SU-DHL-6 (cell line): ENCODE data around the gene SLC24A3.

Source experiments
- H2AFZ ChIP-seq: fragments of 200-600 bp; sonication (generic); 2 replicates; pipeline ENCODE4 v1.6.1; 2014; ENCODE audit warnings: low read depth, mild to moderate bottlenecking, moderate library complexity, mixed read lengths, antibody characterized with exemption, low read length; ENCODE audit not compliant: severe bottlenecking
- H3F3A ChIP-seq: fragments of 200-600 bp; shearing (Covaris generic); 2 replicates; pipeline ENCODE4 v1.6.0; 2016; ENCODE audit warnings: antibody characterized with exemption, mild to moderate bottlenecking; ENCODE audit not compliant: insufficient read depth
- H3K27ac ChIP-seq: fragments of 200-600 bp; sonication (generic); 2 replicates; pipeline ENCODE4 v1.5.1; 2016; ENCODE audit warnings: low read depth, mild to moderate bottlenecking, low read length, moderate library complexity, mixed read lengths
- H3K27me3 ChIP-seq: fragments of 200-600 bp; sonication (generic), shearing (Covaris generic); 2 replicates; pipeline ENCODE4 v1.6.0; 2014; ENCODE audit warnings: mild to moderate bottlenecking, low read length
- H3K36me3 ChIP-seq: fragments of 200-600 bp; sonication (generic); 2 replicates; pipeline ENCODE4 v1.6.1; 2014; ENCODE audit warnings: mild to moderate bottlenecking, low read length, mixed read lengths
- H3K4me2 ChIP-seq: fragments of 300-600, 200-600 bp; shearing (Covaris generic), sonication (generic); 2 replicates; pipeline ENCODE4 v1.6.0; 2014; ENCODE audit warnings: low read length, low read depth, mild to moderate bottlenecking; ENCODE audit not compliant: poor library complexity, severe bottlenecking
- H3K4me3 ChIP-seq: fragments of 200-600 bp; sonication (generic); 2 replicates; pipeline ENCODE4 v1.5.1; 2014; ENCODE audit warnings: antibody characterized with exemption, low read length, mild to moderate bottlenecking, mixed read lengths; ENCODE audit not compliant: insufficient read depth, poor library complexity, severe bottlenecking
- H3K79me2 ChIP-seq: fragments of 200-600 bp; sonication (generic); 2 replicates; pipeline ENCODE4 v1.6.1; 2014; ENCODE audit warnings: mild to moderate bottlenecking, low read length, moderate library complexity; ENCODE audit not compliant: insufficient read depth
- H3K9ac ChIP-seq: fragments of 200-600 bp; sonication (generic); 2 replicates; pipeline ENCODE4 v1.7.0; 2014; ENCODE audit warnings: mild to moderate bottlenecking, low read length
- H3K9me2 ChIP-seq: fragments of 200-600 bp; sonication (generic); replicated peaks from 2 replicates; pipeline ENCODE4 v1.6.1; 2014; ENCODE audit warnings: low read length; ENCODE audit not compliant: insufficient read depth
- H3K9me3 ChIP-seq: fragments of 200-600 bp; sonication (generic); 2 replicates; pipeline ENCODE4 v1.6.1; 2014; ENCODE audit warnings: low read length, mixed read lengths; ENCODE audit not compliant: insufficient read depth
- H4K20me1 ChIP-seq: fragments of 200-600 bp; sonication (generic); 2 replicates; pipeline ENCODE4 v1.6.1; 2014; ENCODE audit warnings: low read depth, mild to moderate bottlenecking, antibody characterized with exemption, low read length, moderate library complexity, mixed read lengths
- CTCF ChIP-seq: fragments of 200-600 bp; sonication (generic); IDR thresholded peaks from one replicate; pipeline ENCODE4 v1.5.1; 2017; ENCODE audit warnings: antibody characterized with exemption, mild to moderate bottlenecking, low read length, moderate library complexity; ENCODE audit not compliant: insufficient read depth, poor library complexity, severe bottlenecking
- EZH2phosphoT487 ChIP-seq: fragments of 200-600 bp; sonication (generic), shearing (Covaris generic); conservative IDR thresholded peaks from 2 replicates; pipeline ENCODE4 v1.6.1; 2018; ENCODE audit warnings: mild to moderate bottlenecking, antibody characterized with exemption, low read length, moderate library complexity, mixed read lengths

Gene SLC24A3

GRCh38 chr20:19272976-19273654, 60.7 kb downstream of the SLC24A3 start:
- no peaks in the 10 kb centered on the region for H4K20me1 ChIP-seq
- no peaks in the 10 kb centered on the region for H3K79me2 ChIP-seq
- H3K9ac ChIP-seq = no peak overlapping the region
- no peak overlapping the region for H3K4me2 ChIP-seq
- H3K27ac ChIP-seq = no peak overlapping the region
- no peaks in the 10 kb centered on the region for H3F3A ChIP-seq
- H3K9me2 ChIP-seq = no peaks in the 10 kb centered on the region
- TF ChIP-seq CTCF (no peak), EZH2phosphoT487 (no peak)
- no peaks in the 10 kb centered on the region for H3K36me3 ChIP-seq
- no peaks in the 10 kb centered on the region for H3K9me3 ChIP-seq
- H2AFZ ChIP-seq = no peak overlapping the region
- H3K4me3 ChIP-seq = no peak overlapping the region
- H3K27me3 ChIP-seq = no peaks in the 10 kb centered on the region

GRCh38 chr20:19274001-19274400, 61.6 kb downstream of the SLC24A3 start:
- H3K4me2 ChIP-seq = no peak overlapping the region
- no peaks in the 10 kb centered on the region for H3K9me3 ChIP-seq
- no peak overlapping the region for H3K4me3 ChIP-seq
- H3K9ac ChIP-seq = no peak overlapping the region
- no peak overlapping the region for H2AFZ ChIP-seq
- H3K79me2 ChIP-seq = no peaks in the 10 kb centered on the region
- H3F3A ChIP-seq = no peaks in the 10 kb centered on the region
- no peaks in the 10 kb centered on the region for H3K9me2 ChIP-seq
- TF ChIP-seq CTCF = no peak
- no peak for TF ChIP-seq EZH2phosphoT487
- H3K36me3 ChIP-seq = no peaks in the 10 kb centered on the region
- no peaks in the 10 kb centered on the region for H4K20me1 ChIP-seq
- no peaks in the 10 kb centered on the region for H3K27me3 ChIP-seq
- no peak overlapping the region for H3K27ac ChIP-seq

GRCh38 chr20:19274412-19275015, 62.1 kb downstream of the SLC24A3 start:
- Histone ChIP-seq H3K9ac (no peak overlapping the region), H3K79me2 (no peaks in the 10 kb centered on the region), H3K27me3 (no peaks in the 10 kb centered on the region), H4K20me1 (no peaks in the 10 kb centered on the region), H3K27ac (no peak overlapping the region), H3K4me3 (no peak overlapping the region), H3K4me2 (no peak overlapping the region), H3K9me2 (no peaks in the 10 kb centered on the region), H3K9me3 (no peaks in the 10 kb centered on the region), H3K36me3 (no peaks in the 10 kb centered on the region), H3F3A (no peaks in the 10 kb centered on the region), H2AFZ (no peak overlapping the region)
- TF ChIP-seq EZH2phosphoT487 (no peak), CTCF (no peak)
